Measurements from ENCODE around the gene TSEN2.
A peak's percentile ranks its signal among the peaks of the same experiment; 100 is the strongest.
"Not testable (repeated sequence)": the region's sequence is repeated elsewhere in the genome, so short reads cannot be mapped to it uniquely, and the experiment has no call there.

Gene TSEN2

DNA sequence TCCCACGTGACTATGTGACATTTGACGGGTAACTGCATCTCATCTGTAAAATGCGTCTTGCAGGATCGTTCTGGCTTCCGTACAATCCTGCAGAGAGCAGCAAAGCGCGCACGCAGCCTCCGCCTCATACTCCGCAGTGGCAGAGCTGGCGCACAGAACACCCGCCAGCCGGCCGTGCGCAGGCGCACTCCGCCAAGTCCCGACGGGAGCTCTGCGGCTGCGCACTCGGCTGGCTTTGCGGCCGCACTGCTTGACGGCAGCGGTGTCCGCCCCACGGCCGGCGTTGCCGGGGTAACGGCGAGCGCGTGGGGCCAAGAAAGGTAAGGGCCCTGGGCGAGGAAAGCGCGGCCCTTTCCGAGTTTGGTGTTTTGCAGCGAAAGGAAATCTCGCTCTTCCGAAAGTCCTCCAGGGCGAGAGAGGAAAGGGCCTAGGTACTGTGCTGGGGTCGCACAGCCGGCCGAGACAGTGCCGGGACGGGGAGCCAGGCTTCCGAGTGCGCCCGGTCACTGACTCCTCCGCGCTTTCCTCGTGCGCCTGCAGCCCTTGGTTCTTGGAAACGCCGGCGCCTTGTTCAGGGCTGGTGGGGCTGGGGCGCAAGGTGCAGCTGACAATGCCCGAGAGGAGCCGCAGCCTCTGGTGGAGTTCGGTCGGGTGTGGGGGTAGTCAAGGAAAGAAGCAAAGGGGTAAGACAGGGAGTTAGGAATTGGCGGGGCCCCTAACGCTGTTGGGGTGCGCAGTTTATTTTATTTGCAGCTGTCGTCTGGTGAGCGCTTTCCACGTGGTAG, at the start of gene TSEN2:
Gene TSEN2, plus strand, starts transcription at position 283 of the 785 bp plus-strand sequence. CDS start 5,321 bp downstream, outside the sequence.
- peak; percentile 93 for DNase-seq (ENCODE audit: low read depth)

DNA sequence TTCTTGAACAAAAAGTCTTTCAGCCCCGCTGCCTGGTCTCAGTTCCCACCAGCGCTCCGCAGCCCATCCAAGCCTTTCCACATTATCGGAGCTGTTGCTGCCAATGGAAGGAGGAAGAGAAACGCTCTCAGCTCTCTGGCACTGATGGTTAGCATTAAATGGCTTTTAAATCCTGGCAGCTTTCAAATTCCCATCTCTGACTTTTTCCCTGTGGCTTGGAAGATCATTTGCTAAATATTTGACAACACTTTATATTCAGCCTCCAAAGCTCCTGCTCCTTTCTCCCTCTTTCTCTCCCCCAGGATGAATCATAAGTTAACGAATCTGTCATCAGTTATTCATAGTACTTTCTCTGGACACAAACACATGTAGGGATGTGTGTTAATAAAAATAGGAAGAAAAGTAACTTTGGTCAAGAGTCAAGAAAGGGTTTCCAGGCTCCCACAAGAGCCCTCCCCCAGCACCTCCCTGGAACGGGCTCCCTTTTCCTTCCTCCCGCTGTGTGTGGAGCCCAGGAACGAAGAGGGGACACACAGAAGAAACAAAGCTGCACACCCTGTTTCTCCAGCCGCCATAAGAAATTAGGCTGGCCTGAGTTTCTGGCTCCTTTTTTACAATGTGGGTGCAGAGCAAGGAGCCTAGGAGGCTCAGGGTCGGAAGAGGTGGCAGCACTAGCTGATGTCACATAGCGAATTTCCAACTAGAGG, 47.6 kb upstream of the TSEN2 start:
- DNase-seq (ENCODE audit: low read depth), result no peak

DNA sequence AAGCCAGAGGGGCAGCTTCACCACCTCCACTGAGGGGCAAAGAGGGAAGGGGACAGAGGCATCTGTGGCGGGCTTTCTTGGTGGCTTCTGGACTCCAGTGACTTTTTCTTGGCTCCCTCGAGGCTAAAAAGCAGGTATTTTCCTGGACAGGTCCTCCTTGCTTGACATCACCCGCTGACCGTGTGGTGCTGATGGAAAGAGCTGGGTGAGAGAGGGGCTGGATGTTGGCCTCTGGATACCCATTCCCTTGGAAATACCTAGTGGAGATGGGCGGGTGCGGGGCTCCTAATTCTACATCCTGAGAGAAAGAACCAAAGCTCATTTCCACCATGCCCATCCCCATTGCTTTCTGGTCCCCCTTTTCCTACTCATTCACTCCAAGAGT, 47.1 kb upstream of the TSEN2 start:
- no peak for DNase-seq (ENCODE audit: low read depth)

DNA sequence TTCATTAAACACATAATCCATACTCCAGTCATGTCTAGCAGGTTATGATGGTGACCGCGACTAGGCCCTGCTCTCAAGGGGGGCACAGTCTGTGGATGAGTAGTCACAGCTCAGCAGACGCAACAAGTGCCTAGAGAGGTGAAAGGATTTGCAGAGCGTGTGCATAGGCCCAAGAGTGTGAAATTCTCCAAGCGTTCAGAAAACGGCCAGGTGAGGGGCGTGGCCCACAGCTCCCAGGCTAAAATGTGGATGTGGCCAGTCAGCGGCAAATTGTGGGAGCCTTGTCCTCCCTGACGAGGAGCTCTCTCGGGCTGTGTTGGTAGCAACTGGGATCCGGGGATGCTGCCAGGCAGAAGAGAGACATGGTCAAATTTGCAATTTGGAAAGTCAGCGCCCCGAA, 46.4 kb upstream of the TSEN2 start:
- no peak for DNase-seq (ENCODE audit: low read depth)

DNA sequence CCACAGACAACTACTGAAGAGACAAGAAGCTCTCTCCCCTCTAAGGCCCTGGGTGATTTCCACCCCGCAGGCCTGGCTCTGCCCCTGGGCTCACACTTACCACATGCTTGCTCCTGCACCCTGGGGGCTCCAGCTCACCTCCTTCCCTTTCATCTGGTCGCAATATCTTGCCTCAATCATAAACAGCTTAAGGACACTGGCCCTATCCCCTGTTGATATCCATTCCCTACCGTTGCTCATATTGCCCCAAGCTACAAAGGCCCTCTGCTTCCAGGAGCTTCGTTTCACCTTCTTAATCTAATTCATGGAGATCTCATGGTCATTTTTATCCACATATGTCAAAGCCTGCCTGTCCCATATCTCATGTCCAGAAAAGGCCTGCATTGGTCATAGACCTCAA, 46.0 kb upstream of the TSEN2 start:
- no peak for DNase-seq (ENCODE audit: low read depth)

DNA sequence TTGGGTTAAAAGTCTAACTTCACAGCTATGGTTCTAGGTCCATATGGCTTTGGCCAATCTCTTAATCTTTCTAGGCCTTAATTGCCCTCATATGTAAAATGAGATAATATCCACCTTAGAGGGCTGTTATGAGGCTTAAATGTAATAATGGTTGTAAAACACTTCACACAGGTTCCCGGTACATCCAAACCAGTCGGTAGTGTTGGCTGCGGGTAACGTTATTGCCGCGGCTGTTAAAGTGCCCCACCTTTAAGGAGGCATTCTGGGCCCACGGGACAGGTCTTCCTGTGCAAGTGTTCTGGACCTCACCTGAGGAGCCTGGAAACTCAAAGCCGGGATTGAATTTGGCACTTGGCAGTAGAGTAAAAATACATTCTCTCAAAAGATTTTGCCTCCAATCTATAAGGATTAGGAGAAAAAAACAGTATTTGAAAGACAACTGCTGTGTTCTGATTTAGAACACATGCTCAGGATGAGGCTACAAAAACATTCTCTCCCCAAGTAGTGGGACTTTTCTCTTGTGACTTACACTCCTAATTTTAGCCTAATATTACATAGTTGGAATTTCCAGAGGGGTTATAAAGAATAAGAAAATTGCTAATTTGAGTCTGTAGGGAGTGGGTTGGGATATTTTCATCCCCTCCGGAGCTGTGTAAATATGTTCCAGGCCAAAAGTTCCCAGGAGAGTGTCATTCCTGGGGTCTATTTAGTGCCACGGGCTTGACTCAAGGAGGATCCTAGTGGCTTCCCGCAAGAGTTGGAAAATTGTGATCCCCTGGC, 44.9 kb upstream of the TSEN2 start:
- no peak for DNase-seq (ENCODE audit: low read depth)

DNA sequence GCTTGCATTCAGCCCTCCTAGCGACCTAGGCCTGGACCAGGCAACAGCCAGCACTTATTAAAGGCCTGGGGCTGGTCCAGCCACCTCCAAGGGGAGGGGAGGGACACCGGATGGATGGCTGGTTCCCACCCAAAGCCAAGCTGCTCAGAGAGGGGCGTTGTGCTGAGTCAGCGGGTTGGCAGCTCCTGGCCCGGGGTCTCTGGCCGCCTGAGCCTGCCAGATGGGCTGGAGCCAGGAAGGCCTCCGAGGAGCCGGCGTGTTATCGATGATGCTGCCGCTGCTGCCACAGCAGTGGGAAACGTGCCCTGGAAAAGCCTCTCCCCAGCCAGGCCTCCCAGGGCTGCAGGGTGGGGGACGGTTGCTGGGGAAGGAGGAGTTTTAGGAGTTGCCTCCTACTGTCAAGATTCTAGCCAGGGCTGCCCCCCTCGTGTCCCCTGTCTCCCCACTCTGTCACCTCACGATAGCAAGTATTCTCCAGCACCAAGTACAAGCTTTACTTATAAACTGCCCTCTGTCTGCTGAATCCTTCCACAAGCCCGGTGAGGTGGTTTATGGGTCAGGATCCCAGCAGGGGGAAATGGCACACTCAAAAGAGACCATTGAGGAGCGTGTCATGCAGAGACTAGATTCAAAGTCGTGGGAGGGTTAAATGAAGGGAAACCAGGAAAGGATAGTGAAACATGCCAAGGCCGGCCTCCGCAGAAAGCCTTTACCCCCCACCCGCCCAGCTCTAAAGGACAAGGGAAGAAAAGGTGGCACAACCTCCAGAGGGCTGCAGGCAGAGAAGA, 43.2 kb upstream of the TSEN2 start:
- no peak for DNase-seq (ENCODE audit: low read depth)

DNA sequence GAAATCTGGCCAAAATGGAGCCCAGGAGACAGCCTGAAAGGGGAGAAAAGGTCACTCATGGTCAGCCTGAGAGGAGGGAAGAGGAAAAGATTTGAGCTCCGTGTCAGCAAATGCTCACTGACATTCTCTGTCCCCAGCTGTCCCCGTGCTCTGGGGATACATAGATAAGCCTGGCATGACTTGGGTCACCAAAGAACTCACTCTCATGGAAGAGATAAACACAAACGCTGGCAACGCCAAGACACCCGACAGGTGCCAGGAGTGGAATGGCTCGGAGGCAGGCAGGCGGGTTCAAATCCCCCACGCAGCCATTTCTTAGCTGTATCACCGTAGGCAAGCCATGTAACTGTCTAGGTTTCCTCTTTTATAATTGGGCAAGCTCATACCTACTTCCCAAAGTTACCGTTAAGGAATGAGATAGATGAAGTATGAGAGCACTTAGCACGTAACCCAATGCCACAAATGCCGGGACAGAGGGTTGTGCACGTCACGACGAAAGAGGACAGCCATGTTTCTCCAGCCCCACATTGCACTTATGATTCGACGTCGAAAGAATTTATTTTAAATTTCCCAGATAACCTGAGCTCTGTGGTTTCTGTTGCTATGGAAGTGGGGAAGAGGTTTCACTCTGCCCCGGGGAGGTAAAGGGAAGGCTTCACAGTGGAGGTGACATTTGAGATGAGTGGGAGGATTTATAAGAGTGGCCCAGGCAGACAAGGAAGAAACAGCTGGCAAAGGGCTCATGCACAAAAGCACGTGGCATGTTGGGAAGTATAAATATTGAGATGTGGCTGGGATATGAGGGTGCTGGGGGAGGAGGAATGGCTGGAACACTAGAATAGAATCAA, 41.4 kb upstream of the TSEN2 start:
- DNase-seq (ENCODE audit: low read depth), result no peak

DNA sequence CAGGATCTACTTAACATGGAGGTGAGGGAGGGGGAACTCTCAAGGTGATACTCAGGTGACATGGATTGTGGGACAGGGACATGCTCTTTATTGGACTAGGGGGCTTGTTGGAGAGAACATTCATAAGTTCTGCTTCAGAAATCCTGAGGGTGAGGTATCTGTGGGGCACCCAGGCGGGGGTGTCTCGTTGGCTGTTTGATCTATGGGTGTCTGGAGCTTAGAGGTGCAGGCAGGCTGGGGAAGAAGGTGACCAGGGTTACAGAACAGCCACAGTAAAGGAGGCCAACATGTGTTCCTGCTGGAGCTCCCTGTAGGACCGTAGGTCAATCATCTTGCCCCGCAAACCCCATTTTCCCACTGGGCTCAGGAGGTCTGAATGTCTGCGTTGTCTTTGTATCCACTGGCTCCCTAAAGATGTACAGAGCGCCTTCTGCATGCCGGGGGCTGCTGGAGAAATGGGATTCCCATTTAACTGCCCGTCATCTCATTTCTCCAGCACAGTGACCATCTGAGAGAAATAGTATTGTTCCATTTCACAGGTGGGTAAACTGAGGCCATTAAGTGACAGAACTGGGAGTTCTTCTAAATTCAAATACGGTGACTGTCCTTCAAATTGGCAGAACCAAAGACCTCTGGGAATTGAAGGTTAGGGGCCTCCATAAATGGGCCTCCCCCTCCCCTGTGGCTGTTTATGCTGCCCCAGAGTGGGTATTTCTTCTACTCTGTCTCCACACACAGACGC, 40.3 kb upstream of the TSEN2 start:
- DNase-seq (ENCODE audit: low read depth), result no peak

DNA sequence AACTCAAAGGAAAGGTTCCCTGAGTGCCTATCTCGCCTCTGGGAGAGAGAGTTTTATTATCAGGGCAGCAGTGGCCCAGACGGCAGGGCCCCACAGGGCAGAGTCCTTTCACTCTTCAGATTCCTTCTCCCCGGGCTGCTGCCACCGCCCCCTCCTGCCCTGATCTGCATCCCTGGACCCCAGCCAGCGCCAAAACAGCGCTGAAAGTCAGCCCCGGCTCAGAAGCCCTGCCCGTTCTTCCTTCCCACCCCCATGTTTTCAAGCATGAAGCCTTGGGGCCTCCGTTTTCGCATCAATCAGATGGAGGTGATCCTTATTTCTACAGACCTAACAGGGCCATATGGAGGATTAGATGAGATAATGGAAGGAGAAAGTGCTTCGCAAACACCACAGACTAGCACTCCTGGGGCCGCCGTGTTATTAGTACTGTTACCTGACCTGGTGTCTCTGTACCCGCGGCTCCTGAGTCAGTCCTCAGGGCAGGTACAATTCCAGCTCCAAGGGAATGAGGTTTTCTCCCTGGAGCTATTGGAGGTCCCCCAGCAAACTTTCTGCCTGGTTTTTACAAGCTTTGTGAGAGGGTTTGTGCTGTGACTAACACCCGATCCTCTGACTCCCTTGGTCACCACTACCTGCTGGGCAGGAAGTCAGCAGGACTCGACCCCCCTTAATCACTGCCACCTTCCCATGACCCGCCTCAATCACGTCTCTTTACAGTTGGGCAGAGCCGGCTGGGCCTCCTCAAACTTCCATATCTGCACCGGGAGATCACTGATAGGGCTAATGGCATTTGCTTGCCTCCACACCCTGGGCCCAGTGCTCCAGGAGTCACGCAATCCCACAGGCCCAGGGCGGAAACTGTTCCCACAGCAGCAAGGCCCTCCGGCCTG, 39.5 kb upstream of the TSEN2 start:
- no peak for DNase-seq (ENCODE audit: low read depth)

DNA sequence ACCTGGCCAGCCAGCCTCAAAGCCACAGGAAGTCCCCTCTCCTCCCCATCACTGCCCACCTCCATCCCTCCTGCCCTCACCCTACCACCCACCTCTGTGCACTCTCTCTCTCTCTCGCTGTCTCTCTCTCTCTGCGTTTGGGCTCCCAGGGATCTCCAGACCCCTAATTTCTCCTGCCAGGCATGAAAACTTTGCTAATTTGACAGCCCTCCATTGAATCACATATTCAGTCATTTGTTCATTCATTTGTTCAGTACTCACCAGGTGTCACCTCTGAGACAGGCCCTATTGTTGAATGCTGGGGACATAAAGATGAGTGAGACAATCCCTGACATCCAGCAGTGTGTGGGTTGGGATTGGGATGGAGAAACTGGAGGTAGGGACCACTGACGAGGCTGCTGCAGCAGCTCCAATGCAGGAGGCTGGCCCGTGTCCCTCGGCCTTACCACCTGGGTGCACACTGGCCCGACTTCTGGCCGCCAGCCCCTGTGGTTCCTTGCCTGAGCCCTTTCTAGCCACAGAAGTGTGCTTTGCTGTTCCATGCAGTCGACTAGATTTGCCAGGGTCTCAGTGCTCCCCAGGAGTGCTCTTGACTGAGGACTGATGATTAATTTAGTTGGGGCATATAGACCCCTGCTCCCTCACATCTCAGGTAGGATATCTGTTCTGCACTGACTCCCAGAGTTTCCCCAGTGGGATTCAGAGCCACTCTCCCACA, 38.6 kb upstream of the TSEN2 start:
- DNase-seq (ENCODE audit: low read depth), result no peak

DNA sequence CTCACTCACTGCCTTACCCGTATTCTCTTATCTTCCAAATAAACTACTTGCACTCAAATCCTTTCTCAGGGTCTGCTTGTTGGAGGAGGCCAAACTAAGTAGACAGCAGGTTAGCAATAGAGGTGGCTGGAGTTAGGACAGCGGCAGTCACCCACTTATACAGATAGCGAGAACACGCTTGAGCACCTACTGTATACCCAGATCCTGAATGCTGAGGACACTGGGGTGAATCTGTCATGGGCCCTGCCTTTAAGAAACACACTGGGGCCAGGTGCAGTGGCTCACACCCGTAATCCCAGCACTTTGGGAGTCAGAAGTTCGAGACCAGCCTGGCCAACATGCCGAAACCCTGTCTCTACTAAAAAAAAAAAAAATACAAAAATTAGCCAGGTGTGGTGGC, 38.0 kb upstream of the TSEN2 start:
- DNase-seq (ENCODE audit: low read depth), result no peak

DNA sequence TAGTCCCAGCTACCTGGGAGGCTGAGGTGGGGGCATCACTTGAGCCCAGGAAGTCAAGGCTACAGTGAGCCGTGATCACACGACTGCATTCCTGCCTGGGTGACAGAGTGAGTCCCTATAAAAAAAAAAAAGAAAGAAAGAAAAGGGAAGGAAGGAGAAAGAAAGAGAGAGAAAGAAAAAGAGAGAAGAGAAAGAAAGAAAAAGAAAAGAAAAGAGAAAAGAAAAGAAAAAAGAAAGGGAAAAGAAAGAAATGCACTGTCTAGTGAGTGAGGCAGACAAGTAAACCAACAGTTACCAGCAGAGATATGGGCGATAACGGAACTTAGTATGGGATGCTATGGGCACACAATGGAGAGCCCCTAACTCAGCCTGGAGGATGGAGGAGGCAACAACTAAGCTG, 37.2 kb upstream of the TSEN2 start:
- DNase-seq (ENCODE audit: low read depth), result no peak

DNA sequence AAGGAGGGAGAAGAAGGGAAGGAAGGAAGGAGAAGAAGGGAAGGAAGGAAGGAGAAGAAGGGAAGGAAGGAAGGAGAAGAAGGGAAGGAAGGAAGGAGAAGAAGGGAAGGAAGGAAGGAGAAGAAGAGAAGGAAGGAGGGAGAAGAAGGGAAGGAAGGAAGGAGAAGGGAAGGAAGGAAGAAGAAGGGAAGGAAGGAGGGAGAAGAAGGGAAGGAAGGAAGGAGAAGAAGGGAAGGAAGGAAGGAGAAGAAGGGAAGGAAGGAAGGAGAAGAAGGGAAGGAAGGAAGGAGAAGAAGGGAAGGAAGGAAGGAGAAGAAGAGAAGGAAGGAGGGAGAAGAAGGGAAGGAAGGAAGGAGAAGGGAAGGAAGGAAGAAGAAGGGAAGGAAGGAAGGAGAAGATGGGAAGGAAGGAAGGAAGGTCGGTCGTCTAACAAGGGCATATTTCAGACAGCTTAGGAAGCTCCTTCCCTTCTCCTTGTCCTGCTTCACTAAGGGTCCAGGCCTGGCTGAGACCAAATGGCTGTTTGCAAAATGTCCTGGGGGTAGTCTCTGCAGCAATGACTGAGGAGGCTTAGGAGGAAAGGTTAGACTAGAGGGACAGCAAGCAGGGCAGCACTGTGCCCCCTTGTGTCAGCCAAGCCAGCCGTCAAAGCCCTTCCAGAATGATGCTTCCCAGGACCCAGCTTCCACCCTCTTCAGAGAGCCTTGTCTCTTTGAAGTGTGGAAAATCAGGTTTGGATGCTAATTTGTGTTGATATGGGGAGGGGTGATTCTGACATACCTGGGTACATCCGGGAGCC, 35.7 kb upstream of the TSEN2 start:
- not testable (repeated sequence) for DNase-seq (ENCODE audit: low read depth)

DNA sequence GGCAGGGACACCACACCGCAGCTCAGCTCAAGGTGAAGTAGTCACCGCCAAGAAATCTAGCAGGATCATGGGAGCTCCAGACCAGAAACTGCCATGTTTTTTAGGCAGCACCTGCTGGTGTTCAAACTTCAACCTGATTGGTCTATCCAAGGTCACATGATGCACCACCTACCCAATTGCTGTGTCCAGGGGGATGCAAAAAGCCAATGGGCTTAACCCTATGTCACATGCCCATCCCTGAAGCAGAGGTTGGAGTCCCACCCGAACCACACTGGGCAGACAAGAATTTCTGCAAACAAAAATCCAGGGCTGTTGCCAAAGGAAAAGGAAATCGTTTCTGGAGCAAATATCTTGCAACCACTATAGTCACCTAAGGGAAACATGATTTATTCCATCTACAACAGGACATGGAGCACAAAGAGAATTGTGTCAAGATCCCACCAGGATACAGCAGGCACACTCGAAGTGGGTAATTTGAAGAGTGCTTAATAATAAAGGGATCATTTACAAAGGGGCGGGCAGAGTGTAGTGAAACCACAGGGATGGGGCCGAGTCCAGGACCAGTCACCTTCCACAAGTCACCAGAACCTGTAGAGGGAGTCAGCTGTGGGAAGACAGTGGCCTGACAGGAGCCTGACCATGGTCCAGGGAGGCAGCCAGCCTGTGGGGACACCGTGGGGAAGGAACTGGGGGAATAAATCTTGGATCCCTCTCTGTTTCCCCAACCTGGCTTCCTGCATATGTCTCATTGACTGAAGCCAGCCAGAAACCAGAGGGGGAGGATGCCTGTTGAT, 34.2 kb upstream of the TSEN2 start:
- no peak for DNase-seq (ENCODE audit: low read depth)

DNA sequence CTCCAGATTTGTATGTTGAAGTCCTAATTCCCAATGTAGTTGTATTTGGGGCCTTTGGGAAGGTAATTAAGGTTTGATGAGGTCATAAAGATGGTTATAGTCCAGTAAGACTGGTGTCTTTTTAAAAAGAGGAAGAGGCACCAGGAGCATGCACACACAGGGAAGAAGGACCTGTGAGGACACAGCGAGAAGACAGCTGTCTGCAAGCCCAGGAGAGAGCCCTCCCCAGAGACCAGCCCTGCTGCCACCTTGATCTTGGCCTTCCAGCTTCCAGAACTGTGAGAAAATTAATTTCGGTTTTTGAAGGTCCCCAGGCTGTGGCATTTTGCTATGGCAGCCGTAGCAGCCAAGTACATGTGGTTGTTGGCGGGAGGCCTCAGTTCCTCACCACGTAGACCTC, 32.8 kb upstream of the TSEN2 start:
- DNase-seq (ENCODE audit: low read depth), result no peak

DNA sequence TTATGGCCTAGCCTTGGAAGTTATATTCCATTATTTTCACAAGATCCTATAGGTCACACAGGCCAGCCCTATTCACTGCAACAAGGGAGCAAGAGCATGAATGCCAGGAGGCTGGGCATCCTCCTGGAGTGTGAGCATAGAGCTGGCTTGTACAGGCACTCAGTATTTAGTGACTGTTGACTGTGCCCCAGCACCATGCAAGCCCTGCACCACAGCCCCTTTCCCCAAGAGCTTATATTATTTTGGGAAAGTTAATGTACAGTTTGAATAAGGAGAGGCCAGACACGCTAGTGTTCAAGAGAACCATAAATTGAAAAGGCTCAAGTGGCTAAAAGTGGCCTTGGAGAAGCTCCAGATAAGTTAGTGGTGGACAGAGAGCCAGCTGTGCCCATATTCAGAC, 32.3 kb upstream of the TSEN2 start:
- no peak for DNase-seq (ENCODE audit: low read depth)
